HepG2 (cell line): ENCODE data around the gene SOBP. TPM values are rescaled to one million over a fixed set of nuclear protein-coding genes. Genes with fewer than 3 reads are reported as not detected.
A peak's percentile ranks its signal among the peaks of the same experiment; 100 is the strongest.

ENCODE experiments used
- DMTF1 ChIP-seq: sonication (generic); formaldehyde crosslinking; IDR thresholded peaks from 2 replicates; pipeline ENCODE4 v1.4.0; 2020; ENCODE audit warnings: mild to moderate bottlenecking, missing genetic modification reagents
- ERF ChIP-seq: IDR thresholded peaks from 2 replicates; pipeline ENCODE4 v1.6.1; 2018; ENCODE audit warnings: missing biosample characterization, missing genetic modification reagents
- JUN ChIP-seq: sonication (generic); formaldehyde crosslinking; IDR thresholded peaks from 2 replicates; pipeline ENCODE4 v1.4.0; 2020; ENCODE audit warnings: mild to moderate bottlenecking, missing genetic modification reagents
- KMT2A ChIP-seq: sonication (generic); formaldehyde crosslinking; IDR thresholded peaks from 2 replicates; pipeline ENCODE4 v1.4.0; 2020; ENCODE audit warnings: missing genetic modification reagents
- MAF1 ChIP-seq: sonication (generic); formaldehyde crosslinking; IDR thresholded peaks from 2 replicates; pipeline ENCODE4 v1.5.0; 2020; ENCODE audit warnings: missing genetic modification reagents, borderline replicate concordance
- MIXL1 ChIP-seq: IDR thresholded peaks from 2 replicates; pipeline ENCODE4 v1.6.1; 2016
- MTA1 ChIP-seq: sonication (generic); formaldehyde crosslinking; IDR thresholded peaks from 2 replicates; pipeline ENCODE4 v1.4.0; 2020; ENCODE audit warnings: missing genetic modification reagents, mild to moderate bottlenecking, borderline replicate concordance
- PATZ1 ChIP-seq: sonication (generic); formaldehyde crosslinking; IDR thresholded peaks from 2 replicates; pipeline ENCODE4 v1.4.0; 2020; ENCODE audit warnings: missing genetic modification reagents
- POLR2AphosphoS5 ChIP-seq: IDR thresholded peaks from 2 replicates; pipeline ENCODE4 v1.6.1; 2012; ENCODE audit warnings: low read depth, low read length
- POLR2G ChIP-seq: fragments of 200-400 bp; formaldehyde crosslinking; IDR thresholded peaks from 2 replicates; pipeline ENCODE4 v1.6.1; 2018; ENCODE audit warnings: mild to moderate bottlenecking, low read depth, low read length, moderate library complexity
- RFX1 ChIP-seq: fragments of 450-650 bp; IDR thresholded peaks from 2 replicates; pipeline ENCODE4 v1.6.1; 2017
- SMAD3 ChIP-seq: sonication (generic); formaldehyde crosslinking; IDR thresholded peaks from 2 replicates; pipeline ENCODE4 v1.4.0; 2020; ENCODE audit warnings: missing genetic modification reagents
- SNAI1 ChIP-seq: sonication (generic); formaldehyde crosslinking; IDR thresholded peaks from 2 replicates; pipeline ENCODE4 v1.5.0; 2020; ENCODE audit warnings: mild to moderate bottlenecking, missing genetic modification reagents, borderline replicate concordance
- SRY ChIP-seq: sonication (generic); formaldehyde crosslinking; IDR thresholded peaks from 2 replicates; pipeline ENCODE4 v1.8.0; 2022; ENCODE audit warnings: mild to moderate bottlenecking, missing genetic modification reagents
- ZFAT ChIP-seq: sonication (generic); formaldehyde crosslinking; conservative IDR thresholded peaks from 2 replicates; pipeline ENCODE4 v1.8.1; 2023; ENCODE audit warnings: missing genetic modification reagents, inconsistent platforms
- ZNF260 ChIP-seq: sonication (generic); formaldehyde crosslinking; IDR thresholded peaks from 2 replicates; pipeline ENCODE4 v1.4.0; 2020; ENCODE audit warnings: missing genetic modification reagents, low read depth, mild to moderate bottlenecking, borderline replicate concordance
- ZNF432 ChIP-seq: sonication (generic); formaldehyde crosslinking; IDR thresholded peaks from 2 replicates; pipeline ENCODE4 v1.5.0; 2020; ENCODE audit warnings: missing genetic modification reagents, mild to moderate bottlenecking, borderline replicate concordance
- ZNF563 ChIP-seq: sonication (generic); formaldehyde crosslinking; IDR thresholded peaks from 2 replicates; pipeline ENCODE4 v1.8.0; 2022; ENCODE audit warnings: mild to moderate bottlenecking, moderate library complexity, missing genetic modification reagents
- ZNF569 ChIP-seq: sonication (generic); formaldehyde crosslinking; IDR thresholded peaks from 2 replicates; pipeline ENCODE4 v1.5.0; 2020; ENCODE audit warnings: mild to moderate bottlenecking, missing genetic modification reagents, moderate library complexity, borderline replicate concordance
- ZNF597 ChIP-seq: sonication (generic); formaldehyde crosslinking; IDR thresholded peaks from 2 replicates; pipeline ENCODE4 v1.5.0; 2020; ENCODE audit warnings: missing genetic modification reagents
- ZNF710 ChIP-seq: sonication (generic); formaldehyde crosslinking; IDR thresholded peaks from 2 replicates; pipeline ENCODE4 v1.5.0; 2020; ENCODE audit warnings: mild to moderate bottlenecking, missing genetic modification reagents, borderline replicate concordance
- ZNF720 ChIP-seq: sonication (generic); formaldehyde crosslinking; IDR thresholded peaks from 2 replicates; pipeline ENCODE4 v1.4.0; 2020; ENCODE audit warnings: missing genetic modification reagents
- ZNF747 ChIP-seq: sonication (generic); formaldehyde crosslinking; IDR thresholded peaks from 2 replicates; pipeline ENCODE4 v1.8.1; 2023; ENCODE audit warnings: missing genetic modification reagents, mild to moderate bottlenecking, borderline replicate concordance
- ZNF879 ChIP-seq: sonication (generic); formaldehyde crosslinking; IDR thresholded peaks from 2 replicates; pipeline ENCODE4 v1.8.1; 2023; ENCODE audit warnings: missing genetic modification reagents
- polyA plus RNA-seq, 8 experiments: library from polyadenylated mRNA; depleted of rRNA in 3 of 8; stranded (reverse) in 7 of 8; unstranded in 1 of 8; fragments of >200 nt; fragmentation: Illumina TruSeq in 4 of 8; extraction: Trizol in 4 of 8; gene quantifications; 2 replicates each; pipeline versions ENCODE4 v1.2.1 to v1.2.3, GENCODE V29; 2011 to 2016; ENCODE audit warnings: low read depth in 4 of 8, missing spikeins in 1 of 8, mixed read lengths in 1 of 8; ENCODE audit not compliant: insufficient read depth in 1 of 8
- total RNA-seq, 5 experiments: library from RNA; depleted of rRNA; stranded (reverse); fragments of >200 nt; fragmentation: Illumina TruSeq; extraction: Trizol; gene quantifications; 2 replicates each; pipeline ENCODE4 v1.2.3, GENCODE V29; 2016; ENCODE audit warnings: low read depth in 1 of 5

SOBP gene
- total and polyA plus RNA-seq, 2 of the 13 experiments (the other 11 are each of a cell fraction or from before 2014, with no cell fraction given) = 1.5 to 6.9 TPM

GRCh38 chr6:107488875-107489635 is 862 bp upstream of the SOBP start (continued):
- no peak for TF ChIP-seq ZNF710 (CRISPR knock-in tag)
- no peak for TF ChIP-seq PATZ1 (CRISPR knock-in tag)
- TF ChIP-seq SRY (CRISPR knock-in tag) = no peak
- peak; percentile 38; the same call in 1 of the 2 replicates for TF ChIP-seq MTA1
- no peak for TF ChIP-seq MAF1 (CRISPR knock-in tag)
- no peak for TF ChIP-seq ZNF720 (CRISPR knock-in tag)
- no peak for TF ChIP-seq POLR2AphosphoS5
- no peak for TF ChIP-seq ZNF747 (CRISPR knock-in tag)
- no peak for TF ChIP-seq DMTF1 (CRISPR knock-in tag)
- no peak for TF ChIP-seq ZNF260
- no peak for TF ChIP-seq JUN (CRISPR knock-in tag)
- no peak; the same call in 1 of the 2 replicates for TF ChIP-seq ZNF563 (CRISPR knock-in tag)
- TF ChIP-seq POLR2G = no peak; the same call in 1 of the 2 replicates
- no peak for TF ChIP-seq ERF (CRISPR knock-in tag)
- peak; percentile 62 for TF ChIP-seq KMT2A (CRISPR knock-in tag)
- TF ChIP-seq ZFAT (CRISPR knock-in tag) = no peak
- TF ChIP-seq SMAD3 (CRISPR knock-in tag) = no peak
- TF ChIP-seq ZNF569 (CRISPR knock-in tag) = no peak
- TF ChIP-seq ZNF879 (CRISPR knock-in tag) = no peak
- TF ChIP-seq ZNF597 (CRISPR knock-in tag) = no peak
- TF ChIP-seq ZNF432 (CRISPR knock-in tag) = no peak
- no peak for TF ChIP-seq RFX1
- TF ChIP-seq SNAI1 (CRISPR knock-in tag) = no peak
- TF ChIP-seq MIXL1 (CRISPR knock-in tag) = no peak
